LHCN-M2 (cell line): ENCODE results near the gene VIL1. TPM values are rescaled to one million over a fixed set of nuclear protein-coding genes. Genes with fewer than 3 reads are reported as not detected.
A peak's percentile ranks its signal among the peaks of the same experiment; 100 is the strongest.

Experiments used
- DNase-seq: peaks from one replicate; pipeline ENCODE4 v3.0.0-alpha.2; 2012; ENCODE audit warnings: low read depth
- polyA plus RNA-seq: library from polyadenylated mRNA; unstranded; fragments of >200 nt; gene quantifications from one replicate; pipeline ENCODE4 v1.2.1, GENCODE V29; 2012; ENCODE audit warnings: missing spikeins
- total RNA-seq: library from RNA; depleted of rRNA; stranded (reverse); fragments of >200 nt; gene quantifications from 2 replicates; pipeline ENCODE4 v1.2.3, GENCODE V29; 2014; rRNA removed

The VIL1 gene
- not detected in 2 replicates for total RNA-seq
- polyA plus RNA-seq = 0.13 TPM

DNA sequence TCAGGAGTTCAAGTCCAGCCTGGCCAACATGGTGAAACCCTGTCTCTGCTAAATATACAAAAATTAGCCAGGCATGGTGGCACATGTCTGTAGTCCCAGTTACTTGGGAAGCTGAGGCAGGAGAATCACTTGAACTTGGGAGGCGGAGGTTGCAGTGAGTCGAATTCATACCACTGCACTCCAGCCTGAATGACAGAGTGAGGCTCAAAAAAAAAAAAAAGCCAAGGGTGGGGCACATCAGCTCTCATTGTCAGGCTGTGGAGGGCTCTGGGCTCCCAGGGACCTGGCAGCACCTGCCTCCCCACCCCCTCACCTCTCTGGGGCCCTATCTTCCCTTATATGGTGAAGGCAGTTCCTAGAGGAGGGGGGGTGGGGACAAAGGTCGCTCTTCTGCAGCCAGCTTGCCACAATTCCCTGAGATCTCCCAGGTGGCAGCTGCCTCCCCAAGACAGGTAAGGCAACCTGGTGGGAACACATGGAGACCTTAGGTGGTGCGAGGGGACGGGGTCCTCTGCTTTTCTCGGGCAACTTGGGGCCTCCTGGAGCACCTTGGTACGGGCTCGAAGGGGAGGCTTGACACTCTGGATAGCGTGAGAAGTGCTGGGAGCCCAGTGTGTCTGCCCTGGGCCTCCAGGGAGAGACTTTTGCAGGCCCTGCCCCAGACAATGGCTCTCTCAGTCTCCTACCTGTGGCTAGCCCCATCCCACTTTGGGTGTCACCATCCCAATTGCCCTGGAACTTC, at the start of gene VIL1:
Gene VIL1 (plus strand): TSS at position 407 of the 742 bp plus-strand sequence. CDS start 4,656 bp downstream, outside the sequence.
- no peak for DNase-seq

DNA sequence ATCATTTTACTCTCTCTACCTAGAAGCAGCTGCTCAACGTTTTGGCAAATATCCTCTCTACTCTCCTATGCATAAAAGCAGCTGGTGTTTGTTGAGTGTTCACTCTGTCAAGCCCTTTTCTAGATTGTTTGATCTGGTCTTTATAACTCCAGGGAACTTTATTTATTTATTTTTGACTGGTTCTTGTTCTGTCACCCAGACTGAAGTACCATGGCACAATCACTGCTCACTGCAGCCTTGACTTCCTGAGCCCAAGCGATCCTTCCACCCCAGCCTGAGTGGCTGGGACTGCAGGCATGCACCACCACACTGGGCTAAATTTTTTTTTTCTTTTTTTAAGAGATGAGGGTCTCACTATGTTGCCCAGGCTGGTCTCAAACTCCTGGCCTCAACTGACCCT, 49.6 kb upstream of the VIL1 start:
- DNase-seq = no peak

DNA sequence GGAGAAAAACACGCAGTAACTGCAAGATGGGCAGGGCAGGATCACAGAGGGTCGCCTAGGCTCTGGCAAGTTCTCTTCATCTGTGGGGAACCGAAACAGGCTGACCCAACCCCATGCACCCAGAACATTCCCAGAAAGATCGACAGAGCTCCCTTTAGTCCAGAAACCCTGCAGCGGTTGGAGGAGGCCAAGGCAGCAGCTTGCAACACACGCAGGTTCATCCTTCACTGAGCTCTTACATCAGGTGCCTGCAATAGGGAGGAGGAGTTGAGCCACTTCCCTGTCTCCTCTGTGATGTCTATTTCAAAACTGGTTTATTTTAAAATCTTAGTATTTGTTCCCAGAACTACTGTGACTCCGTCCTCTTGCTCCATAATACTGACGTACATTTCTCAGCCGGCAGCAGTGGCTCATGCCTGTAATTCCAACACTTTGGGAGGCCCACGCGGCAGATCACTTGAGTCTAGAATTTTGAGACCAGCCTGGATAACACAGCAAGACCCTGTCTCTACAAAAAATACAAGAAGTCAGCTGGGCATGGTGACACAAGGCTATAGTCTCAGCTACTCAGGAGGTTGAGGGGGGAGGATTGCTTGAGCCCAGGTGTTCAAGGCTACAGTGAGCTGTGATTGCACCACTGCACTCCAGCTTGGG, 48.4 kb upstream of the VIL1 start:
- no peak for DNase-seq

DNA sequence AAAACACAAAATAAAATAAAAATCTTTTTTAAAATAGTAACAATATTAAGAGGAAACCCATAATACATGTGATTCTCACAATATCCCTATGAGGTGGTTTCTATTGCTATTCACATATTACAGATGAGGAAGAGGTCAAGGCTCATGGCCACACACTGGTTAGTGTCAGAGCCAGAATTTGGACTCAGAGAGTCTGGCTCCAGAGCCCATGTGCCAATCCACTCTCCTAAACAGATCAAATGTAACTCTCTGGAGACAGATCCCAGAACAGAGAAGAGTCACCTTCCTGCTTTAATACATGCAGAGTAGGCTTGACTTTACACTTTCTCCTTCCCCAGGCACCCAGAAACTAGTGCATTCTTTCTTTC, 47.0 kb upstream of the VIL1 start:
- no peak for DNase-seq

DNA sequence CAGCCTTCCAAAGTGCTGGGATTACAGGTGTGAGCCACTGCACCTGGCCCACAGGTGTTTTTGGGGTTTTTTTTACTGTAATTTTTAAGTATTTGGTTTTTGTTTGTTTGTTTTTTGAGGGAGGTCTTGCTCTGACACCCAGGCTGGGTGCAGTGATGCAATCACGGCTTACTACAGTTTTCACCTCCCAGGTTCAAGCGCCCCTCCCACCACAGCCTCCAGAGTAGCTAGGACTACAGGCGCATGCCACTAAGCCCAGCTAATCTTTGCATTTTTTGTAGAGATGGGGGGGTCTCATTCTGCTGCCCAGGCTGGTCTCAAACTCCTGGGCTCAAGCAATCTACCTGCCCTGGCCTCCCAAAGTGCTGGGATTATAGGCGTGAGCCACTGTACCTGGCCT, 44.1 kb upstream of the VIL1 start:
- DNase-seq = no peak

DNA sequence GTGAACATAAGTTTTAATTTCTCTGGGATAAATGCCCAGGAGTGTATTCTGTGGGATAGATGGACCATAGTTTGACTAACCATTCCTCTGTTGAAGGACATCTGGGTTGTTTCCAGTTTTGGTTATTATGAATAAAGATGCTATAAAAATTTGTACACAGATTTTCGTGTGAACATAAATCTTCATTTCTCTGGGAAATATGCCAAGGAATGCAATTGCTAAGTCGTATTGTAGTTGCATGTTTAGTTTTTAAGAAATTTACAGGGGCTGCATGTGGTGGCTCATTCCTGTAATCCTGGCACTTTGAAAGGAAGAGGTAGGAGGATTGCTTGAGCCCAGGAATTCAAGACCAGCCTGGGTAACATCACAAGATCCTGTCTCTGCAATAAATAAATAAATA, 43.7 kb upstream of the VIL1 start:
- DNase-seq = peak; percentile 41

GRCh38 chr2:218378053-218378452, 40.9 kb upstream of the VIL1 start:
- DNase-seq = no peak

- no peak for DNase-seq
These were observed 37.0 kb upstream of the VIL1 start, which contains the start of gene SLC11A1 for GRCh38 chr2:218381916-218382366. TSS of gene SLC11A1 (plus strand) at chr2:218382273. CDS start at chr2:218382369, 96 bp downstream.

- no peak for DNase-seq
These were observed 36.1 kb upstream of the VIL1 start for GRCh38 chr2:218382785-218383184.

GRCh38 chr2:218383892-218384519, 34.9 kb upstream of the VIL1 start:
- peak; percentile 19 for DNase-seq

DNA sequence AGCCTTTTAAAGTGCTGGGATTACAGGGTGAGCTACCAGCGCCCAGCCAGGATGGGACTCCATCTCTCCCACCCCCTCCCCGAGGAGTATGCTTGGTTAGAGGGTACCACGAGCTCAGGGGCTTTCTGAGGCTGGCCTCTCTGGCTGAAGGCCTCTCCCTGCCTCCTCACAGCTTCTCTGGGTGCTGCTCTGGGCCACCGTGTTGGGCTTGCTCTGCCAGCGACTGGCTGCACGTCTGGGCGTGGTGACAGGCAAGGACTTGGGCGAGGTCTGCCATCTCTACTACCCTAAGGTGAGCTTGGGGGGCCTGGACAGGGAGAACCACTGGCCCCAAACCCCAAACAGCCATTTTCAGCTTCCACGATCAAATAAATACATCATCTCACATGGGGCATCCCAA, 33.9 kb upstream of the VIL1 start:
- DNase-seq = no peak

DNA sequence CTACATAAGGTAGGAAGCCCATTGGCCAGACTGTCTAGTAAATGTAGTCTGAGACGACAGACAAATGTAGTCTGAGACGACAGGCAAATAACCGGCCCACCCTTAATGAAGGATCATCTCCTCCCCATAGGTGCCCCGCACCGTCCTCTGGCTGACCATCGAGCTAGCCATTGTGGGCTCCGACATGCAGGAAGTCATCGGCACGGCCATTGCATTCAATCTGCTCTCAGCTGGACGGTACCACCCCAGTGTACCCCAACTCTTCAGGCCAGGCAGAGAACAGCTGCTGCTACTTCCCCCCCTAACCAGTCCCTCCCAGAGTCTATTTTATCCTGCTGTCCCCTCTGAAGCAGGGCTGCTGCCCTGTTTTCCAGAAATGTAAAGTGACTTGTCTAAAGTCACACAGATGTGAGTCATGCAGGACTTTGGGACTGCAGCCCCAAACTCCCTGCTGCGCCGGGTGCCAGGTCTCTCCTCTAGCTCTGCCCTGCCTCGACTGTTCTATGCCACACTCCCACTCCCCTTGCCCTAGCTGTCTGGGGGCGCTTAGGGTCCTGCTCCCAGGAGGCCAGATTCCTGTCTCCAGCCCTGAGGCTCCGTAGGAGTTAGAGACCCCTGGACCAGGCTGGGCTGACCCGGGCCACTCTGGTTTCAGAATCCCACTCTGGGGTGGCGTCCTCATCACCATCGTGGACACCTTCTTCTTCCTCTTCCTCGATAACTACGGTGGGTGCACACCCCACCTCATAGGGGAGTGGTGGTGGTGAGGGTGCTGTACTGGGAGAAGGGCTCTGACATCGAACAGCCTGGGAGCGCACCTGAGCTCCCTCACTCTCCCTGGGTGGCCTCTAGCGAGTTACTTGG, 32.2 kb upstream of the VIL1 start:
- no peak for DNase-seq

- DNase-seq = peak; percentile 28
These were observed 31.3 kb upstream of the VIL1 start for GRCh38 chr2:218387369-218388194.

- no peak for DNase-seq
These were observed 29.4 kb upstream of the VIL1 start for GRCh38 chr2:218389333-218390150.

DNA sequence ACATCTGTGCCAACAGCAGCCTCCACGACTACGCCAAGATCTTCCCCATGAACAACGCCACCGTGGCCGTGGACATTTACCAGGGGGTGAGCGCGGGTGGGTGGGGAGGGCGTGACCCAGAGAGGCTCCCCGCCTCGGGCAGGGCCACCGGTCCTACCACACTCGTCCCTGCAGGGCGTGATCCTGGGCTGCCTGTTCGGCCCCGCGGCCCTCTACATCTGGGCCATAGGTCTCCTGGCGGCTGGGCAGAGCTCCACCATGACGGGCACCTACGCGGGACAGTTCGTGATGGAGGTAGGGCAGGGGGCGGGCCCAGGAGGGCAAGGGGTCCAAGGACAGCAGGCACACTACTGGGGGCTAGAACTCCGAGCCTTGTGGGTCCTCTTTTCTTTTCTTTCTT, 27.7 kb upstream of the VIL1 start:
- DNase-seq = no peak

DNA sequence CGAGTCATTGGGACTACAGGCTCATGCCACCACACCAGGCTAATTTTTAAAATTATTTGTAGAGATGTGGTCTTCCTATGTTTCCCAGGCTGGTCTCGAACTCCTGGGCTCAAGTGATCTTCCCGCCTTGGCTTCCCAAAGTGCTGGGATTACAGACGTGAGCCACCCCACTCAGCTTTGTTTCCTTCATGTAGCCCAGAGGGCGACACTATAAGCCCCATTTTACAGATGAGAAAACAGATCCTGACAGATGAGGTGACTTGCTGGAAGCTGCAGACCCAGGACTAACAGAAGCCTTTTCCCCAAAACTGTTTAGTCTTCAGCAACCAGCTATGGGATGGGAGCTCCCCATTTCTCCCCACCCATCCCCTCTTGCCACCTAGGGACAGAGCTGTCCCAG, 26.5 kb upstream of the VIL1 start:
- DNase-seq = no peak

DNA sequence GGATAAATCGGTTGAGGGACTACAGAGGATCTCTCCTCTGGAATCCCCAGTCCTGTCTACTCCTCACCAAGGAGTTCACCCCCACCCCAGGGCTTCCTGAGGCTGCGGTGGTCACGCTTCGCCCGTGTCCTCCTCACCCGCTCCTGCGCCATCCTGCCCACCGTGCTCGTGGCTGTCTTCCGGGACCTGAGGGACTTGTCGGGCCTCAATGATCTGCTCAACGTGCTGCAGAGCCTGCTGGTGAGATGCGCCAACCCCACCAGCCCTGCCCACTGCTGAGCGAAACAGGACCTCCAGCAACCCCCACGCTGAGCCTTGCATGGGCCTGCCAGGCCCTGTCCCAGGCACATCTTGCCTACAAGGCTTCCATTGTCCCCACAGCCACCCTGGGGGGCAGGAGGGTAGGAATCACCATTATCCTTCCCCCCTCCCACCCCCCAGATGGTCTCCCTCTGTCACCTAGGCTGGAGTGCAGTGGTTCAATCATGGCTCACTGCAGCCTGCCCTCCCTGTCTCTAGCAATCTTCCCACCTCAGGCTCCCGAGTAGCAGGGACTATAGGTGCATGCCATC, 25.9 kb upstream of the VIL1 start:
- no peak for DNase-seq

- DNase-seq = no peak
These were observed 25.1 kb upstream of the VIL1 start for GRCh38 chr2:218393750-218394290.
